AG08395 (cell line): ENCODE data around the gene EML4.
"Not testable (repeated sequence)": the region's sequence is repeated elsewhere in the genome, so short reads cannot be mapped to it uniquely, and the experiment has no call there.

ENCODE experiments used
- DNase-seq: peaks from one replicate; pipeline ENCODE4 v3.0.0; 2012; ENCODE audit warnings: mixed read lengths, low spot score

EML4 gene

DNA sequence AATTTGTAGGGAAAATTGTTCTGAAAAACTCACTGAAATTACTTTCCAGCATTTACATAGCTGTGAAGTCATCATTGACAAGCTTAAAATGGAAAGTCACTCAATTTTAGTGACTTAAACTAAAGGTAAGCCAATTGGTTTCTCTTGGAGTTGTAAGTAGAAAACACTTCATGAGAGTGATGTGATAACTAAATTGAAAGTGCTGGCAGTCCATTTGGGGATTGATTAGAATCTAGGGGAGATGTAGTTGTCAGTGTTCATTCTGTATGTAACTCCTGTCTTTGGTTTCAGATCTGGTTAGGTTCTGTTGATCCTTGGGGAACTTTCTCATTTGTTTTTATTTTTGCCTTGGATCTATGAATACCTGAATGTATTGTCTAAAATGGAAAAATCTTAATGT lies 138.0 kb downstream of the EML4 start:
- no peak for DNase-seq

DNA sequence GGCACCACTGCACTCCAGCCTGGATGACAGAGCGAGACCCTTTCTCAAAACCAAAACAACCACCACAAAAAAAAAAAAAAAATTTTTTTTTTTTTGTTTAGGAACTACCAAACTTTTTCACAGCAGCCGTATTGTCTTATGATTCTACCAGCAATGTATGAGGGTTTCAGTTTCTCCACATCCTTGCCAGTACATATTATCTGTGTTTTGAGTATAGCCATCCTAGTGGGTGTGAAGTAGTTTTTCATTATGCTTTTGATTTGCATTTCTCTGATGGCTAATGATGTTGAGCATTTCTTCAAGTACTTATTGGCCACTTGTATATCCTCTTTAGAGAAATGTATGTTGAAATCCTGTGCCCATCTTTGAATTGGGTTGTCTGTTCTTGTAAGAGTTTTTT lies 140.2 kb downstream of the EML4 start:
- no peak for DNase-seq

DNA sequence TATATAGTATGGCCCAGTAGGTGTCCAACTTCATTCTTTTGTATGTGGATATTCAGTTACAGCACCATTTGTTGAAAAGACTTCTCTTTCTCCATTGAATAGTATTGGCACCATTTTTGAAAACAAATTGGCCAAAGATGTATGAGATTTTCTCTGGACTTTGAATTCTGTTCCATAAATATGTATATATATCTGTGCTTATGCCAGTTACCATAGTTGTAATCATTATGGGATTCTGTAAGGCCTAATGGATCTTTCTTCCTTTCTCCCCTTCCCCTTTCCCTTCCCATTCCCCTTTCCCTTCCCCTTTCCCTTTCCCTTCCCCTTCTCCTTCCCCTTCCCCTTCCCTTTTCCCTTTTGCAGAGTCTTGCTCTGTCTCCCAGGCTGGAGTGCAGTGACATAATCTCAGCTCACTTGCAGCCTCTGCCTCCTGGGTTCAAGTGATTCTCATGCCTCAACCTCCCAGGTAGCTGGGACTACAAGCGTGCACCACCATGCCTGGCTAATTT lies 140.9 kb downstream of the EML4 start:
- DNase-seq = no peak

DNA sequence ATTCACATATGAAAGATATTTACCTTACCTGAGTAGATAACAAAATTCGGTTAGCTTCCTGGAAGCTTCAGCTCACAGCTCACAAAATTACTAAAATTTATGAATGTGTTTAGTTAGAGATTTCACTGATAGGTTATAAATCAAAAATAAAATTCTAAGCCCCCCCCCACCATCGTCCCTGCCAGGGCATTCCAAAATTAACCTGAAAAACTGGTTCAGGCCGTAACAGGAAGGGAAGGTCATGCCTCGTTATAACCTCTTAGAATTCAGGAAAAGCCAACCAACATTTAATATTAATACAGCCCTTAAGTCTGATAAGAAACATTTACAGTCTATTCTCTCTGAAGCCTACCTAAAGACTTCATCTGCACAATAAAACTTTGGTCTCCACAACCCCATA lies 143.0 kb downstream of the EML4 start:
- DNase-seq = no peak

DNA sequence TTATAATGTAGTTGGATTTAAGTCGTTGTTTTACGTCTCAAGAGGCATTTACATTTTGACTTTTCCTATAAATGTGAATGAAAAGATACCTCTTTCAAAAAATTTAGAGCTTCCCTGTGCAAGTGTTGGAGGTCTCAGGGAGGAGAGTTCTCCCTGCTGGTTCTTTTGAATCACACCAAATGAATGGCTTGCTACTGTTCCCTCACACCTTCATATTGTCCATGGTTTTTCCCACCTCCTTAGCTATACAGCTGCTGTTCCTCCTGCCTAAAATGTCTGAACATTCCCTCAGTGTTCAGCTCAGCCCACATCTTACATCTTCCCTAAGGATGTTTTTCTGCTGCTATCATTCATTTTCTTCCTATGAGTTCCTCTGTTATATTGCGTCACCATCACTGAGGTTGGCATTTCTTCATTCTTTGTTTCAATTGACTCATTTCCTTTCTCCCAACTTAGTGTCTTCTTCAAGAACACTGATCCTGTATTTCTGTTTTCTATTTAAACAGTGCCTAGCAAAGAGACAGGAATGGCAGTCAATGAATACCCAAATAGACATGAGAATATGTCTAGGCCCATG lies 145.8 kb downstream of the EML4 start:
- DNase-seq = peak; percentile 86

DNA sequence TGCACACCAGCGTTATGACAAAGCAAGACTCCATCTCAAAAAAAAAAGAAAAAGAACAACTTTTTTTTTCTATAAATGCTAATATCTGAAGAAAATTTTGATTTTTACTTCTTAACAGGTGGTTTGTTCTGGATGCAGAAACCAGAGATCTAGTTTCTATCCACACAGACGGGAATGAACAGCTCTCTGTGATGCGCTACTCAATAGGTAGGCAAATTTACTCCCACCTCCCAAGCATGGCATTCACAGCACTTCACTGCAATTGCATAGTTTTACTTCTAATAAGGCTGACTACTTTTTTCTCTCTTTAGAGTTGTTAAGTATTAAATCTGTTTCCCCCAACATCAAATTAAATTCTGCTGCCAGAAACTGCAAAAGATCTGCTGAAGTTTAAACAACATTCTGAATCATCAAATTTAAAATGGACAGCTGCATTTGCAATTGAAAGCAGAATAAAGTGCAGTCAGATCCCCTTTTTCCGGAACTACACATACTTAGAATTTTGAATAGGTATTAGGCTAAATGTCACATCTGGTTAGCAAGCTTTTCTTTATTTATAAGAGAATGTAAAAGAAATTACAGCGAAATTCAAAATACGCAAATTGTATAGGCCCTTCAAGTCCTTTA lies 146.8 kb downstream of the EML4 start:
- no peak for DNase-seq

DNA sequence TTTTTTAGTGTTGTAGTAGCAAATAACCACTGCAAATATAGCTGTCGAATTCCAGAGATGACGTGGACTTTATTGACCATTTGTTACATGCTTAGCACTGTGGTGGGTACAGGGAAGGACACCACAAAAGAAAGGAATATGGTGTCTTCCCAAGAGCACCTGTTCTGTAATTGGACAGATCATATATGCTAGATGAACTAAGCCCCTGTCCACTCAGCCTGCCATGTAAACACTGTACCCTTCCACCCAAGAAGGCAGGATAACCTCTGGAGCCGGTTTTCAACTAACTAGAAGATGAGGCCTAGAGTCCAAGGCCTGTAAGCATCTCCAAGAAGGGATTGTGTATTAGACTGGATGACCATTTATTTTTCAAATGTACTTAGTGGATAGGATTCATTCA lies 147.8 kb downstream of the EML4 start:
- no peak for DNase-seq

DNA sequence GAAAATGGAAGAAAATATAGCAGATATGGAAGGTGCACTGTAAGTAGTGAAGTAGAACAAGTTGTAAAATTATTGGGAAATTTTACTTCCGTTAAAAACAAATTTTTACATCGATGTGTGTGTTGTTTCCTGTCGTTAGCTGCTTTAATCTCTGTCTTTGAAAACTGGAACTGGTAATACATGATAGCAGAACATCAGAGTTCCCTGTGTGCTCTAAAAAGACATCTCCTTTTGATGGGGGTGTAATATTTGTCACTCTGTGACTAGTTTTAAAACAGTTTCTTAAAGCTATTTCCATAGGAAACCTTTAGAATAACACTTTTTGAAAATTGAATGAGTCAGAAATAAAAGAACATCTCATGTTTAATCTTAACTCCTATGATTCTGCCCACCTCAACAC lies 148.3 kb downstream of the EML4 start:
- no peak for DNase-seq

DNA sequence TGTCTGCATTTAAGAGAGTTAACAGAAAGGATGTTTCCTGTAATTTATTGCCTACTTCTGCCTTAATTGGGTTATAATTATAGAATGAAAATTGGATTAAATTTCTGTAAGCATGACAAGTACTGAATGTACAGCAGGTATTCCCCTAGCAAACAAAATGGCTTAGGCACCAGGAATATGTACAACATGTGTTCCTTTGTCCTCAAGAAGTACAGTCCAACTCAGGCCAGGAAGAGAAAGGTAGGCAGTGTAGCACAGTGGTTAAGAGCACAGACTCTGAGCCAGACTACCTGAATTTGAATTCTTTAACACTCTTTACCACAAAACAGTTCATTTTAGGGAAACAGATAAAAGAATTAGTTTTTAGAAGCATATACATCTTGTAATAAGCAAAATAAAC lies 148.8 kb downstream of the EML4 start:
- DNase-seq = no peak

DNA sequence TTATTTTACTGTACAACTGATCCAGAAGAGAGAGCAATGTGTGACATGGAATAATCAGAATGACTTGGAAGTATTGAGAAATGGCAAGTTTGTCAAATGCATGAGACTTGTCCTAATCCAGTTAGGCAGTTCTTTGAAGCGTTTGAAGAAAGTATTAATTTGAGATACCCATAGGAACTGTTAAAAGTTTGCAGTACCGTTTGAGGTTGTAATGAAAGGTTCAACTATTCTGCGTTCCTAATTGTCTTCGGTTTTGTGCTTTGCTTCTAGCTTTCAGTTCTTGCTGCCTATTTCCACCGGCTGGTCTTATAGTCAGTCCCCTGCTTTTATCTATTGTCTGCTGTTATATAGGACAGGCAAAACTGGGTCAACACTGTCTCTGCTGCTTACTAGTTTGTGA lies 150.1 kb downstream of the EML4 start:
- no peak for DNase-seq

DNA sequence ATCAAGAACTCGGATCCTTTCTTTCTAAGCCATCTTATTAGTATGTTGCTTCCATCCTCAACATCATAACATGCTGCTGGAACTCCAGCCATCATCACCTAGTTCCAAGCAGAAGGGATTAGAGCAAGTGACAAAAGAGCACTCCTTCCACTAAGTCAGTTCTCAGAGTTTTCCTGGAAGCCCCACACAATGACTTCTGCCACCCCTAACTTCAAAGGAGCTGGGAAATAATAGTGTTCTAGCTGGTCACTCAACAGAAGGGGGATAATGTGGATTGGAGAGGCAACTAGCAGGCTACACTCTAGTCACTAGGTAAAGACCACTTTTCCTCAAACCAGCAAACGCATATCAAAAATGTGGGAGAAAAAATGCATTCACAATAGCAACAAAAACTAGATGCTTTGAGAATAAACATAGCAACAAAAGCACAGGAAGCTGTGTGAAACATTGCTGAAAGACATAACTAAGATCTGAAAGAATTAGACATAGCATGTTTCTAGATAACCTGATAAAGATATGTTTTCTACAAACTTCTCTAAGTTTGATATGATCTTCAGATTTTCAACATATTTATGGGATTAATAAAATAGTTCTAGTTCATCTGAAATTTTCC lies 152.4 kb downstream of the EML4 start:
- no peak for DNase-seq

DNA sequence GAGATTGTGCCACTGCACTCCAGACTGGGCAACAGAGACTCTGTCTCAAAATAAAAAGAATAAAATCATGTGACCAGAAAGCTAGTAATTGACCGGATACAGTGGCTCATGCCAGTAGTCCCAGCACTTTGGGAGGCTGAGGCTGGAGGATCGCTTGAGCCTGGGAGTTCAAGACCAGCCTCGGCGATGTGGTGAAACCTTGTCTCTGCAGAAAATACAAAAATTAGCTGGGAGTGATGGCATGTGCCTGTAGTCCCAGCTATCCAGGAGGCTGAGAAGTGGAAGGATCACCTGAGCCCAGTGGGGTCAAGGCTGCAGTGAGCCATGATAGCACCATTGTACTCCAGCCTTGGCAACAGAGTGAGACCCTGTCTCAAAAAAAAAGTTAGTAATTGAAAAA lies 155.1 kb downstream of the EML4 start:
- DNase-seq = no peak

DNA sequence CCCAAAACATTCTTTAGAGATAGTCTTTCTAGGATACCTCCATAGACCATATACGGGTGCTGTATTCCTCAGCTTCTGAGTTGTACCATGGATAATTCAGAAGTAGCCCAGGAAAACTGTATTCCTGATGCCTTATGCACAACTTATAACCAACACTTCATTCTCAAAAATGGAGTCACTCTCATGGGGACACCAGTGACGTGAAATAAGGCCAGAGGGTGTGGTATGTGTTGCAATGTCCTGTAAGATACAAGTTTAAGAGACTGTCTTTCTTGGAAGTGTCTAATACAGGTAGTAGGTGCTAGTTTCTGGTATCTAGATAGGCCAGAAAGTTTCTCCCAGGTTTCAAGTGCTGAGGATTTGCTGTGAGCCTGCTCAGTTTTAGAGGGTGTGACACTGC lies 155.8 kb downstream of the EML4 start:
- DNase-seq = no peak

DNA sequence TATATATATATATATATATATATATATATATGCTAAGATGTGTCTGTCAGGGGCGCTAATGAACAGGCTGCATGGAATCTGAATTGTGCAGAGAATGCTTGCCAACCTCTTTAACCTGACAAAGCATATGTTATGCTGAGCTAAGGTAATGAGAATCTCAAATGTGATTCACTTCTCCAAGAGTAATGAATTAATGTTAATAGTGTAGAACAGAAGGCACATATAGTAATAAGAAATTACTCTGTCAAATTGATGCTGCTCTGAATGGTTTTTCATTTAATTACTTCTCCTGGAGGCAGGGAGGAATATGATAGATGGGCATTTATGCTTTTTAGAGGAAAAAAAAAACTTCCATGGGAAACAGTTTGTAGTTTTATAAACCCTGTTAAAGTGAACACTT lies 156.5 kb downstream of the EML4 start:
- no peak for DNase-seq

DNA sequence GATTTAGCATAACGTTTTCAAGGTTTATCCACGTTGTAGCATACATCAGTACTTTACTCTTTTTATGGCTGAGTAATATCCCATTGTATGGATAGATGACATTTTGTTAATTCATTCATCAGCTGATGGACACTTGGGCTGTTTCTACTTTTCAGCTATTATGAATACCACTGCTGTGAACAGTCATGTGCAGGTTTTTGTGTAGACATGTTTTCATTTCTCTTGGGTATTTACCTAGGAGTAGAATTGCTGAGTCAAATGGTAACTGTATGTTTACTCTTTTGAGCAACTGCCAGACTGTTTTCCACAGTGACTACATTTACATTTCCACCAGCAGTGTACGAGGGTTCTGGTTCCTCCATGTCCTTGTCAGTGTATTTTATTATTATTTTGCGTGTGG lies 158.0 kb downstream of the EML4 start:
- no peak for DNase-seq

DNA sequence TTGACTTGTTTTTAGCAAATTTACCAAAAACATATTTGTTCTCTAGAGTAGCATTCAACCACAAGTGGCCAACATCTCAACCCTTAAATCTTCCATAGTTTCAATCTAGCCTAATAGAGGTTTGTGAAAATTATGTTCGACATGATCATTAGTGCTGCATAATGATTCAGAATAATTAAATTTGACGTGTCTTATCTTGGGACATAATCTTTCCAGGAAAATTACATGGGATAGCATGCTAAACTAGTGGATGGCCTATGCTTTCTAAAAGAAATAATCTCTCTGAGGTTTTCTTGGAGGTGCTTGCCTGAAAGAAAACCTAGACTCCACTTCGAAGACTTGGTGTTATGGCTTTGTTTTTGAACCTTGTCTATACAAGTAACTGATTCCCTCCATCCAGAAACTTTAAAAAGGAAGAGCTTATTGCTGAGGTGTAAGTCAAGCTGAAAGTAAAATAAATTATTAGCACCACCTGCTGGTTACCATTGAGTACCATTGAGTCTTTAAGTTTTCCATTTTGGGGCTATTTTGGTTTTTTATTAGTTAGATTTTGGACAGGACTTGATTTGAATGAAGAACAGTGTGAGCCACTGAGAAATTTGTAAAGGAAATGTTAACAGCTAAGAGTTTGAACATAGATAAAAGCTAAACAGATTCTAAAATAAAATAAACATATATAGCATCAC lies 159.1 kb downstream of the EML4 start:
- peak; percentile 31 for DNase-seq

DNA sequence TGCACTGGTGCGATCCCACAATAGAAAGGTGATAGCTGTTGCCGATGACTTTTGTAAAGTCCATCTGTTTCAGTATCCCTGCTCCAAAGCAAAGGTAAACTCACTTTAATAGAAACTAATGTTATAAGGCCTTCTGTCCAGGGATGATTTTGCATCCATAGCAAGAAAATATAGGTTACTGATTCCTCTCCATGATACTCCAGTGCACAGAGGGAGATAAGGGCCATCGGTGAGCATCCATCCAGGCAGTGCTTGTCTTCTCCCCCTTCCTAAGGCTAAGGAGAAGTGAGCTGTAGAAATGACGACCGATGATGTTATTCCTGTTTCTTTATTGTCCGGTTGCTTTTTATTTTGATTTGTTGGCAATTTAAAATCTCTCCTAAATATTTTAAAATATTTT lies 159.8 kb downstream of the EML4 start:
- no peak for DNase-seq

DNA sequence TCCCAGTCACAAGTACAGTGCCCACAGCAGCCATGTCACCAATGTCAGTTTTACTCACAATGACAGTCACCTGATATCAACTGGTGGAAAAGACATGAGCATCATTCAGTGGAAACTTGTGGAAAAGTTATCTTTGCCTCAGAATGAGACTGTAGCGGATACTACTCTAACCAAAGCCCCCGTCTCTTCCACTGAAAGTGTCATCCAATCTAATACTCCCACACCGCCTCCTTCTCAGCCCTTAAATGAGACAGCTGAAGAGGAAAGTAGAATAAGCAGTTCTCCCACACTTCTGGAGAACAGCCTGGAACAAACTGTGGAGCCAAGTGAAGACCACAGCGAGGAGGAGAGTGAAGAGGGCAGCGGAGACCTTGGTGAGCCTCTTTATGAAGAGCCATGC lies 160.6 kb downstream of the EML4 start:
- no peak for DNase-seq

DNA sequence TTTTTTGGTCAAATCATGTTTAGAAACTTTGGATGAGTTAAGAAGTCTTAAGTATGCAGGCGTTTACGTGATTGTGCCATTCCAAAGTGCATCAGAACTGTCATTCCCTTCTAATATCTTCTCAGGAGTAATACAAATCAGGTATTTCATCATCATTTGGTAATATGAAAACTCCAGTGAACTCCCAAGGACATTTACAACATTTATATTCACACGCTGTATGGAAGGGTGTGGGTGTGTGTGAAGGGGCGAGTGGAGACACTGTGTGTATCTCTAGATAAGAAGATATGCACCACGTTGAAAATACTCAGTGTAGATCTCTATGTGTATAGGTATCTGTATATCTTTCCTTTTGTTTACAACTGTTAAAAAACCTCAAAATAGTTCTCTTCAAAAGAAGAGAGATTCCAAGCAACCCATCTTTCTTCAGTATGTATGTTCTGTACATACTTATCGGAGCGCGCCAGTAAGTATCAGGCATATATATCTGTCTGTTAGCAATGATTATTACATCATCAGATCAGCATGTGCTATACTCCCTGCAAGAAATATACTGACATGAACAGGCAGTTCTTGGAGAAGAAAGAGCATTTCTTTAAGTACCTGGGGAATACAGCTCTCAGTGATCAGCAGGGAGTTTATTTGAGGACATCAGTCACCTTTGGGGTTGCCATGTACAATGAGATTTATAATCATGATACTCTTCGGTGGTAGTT lies 162.6 kb downstream of the EML4 start:
- DNase-seq = no peak

DNA sequence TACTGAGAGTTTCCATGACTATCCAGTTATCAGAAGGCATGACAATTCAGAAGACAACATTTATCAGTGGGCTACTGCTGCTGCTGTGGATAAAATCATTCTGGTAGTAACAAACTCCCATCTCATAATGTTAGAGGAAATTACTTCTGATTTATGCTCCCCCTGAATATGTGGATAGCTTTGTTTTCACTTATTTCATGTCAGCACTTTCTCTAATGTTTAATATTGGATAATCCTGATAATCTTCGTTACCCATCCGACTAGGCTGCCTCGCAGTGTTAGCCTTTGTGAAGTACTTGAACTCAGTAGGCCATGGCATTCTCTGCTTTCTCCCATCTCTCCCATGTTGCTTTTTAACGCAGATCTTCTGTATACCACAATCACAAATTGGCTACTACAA lies 163.4 kb downstream of the EML4 start:
- DNase-seq = no peak

DNA sequence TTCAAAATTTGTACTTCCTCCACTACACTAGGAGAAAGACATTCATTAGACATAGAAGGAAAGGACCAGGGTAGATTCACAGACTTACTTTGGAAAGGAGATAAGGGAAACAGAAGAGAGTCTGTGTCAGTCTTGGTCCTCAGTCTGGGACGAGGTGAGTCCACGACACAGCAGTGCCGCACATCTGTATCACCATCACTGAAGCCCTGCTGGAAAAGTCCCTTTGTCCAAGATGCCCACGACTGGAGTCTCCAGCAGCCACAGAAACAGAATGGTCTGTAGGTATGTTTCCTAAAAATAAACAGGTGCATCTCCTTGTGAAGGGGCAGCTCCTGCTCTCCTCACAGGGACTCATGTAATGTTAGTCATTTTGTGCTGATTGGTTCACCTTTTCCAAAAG lies 164.4 kb downstream of the EML4 start:
- no peak for DNase-seq

DNA sequence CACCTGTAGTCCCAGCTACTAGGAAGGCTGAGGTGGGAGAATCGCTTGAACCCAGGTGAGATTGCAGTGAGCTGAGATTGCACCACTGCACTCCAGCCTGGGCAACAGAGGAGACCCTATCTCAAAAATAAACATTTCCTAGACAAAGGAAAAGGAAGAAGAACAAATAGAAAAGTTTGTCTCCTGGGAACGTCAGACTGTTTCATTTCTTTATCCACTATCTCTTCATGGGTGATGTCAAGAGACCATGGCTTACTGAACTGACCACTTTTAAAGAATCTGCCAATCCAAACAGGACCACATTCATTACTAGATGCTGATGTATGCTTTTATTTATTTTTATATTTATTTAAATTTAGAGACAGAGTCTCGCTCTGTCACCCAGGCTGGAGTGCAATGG lies 165.1 kb downstream of the EML4 start:
- no peak for DNase-seq

DNA sequence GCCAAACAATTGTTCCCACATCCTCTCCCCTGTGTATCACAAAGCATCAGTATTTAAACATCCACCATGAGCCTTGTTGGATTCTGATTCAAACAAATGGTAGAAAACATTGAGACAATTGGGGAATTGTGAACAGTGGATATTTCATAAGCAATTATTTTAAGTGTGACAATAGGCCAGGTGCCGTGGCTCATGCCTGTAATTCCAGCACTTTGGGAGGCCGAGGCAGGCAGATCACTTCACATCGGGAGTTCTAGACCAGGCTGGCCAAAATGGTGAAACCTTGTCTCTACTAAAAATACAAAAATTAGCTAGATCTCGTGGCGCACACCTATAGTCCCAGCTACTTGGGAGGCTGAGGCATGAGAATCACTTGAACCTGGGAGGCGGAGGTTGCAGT lies 165.7 kb downstream of the EML4 start:
- DNase-seq = not testable (repeated sequence)
